Osteoblast (primary cell): Measurements from ENCODE around the gene IRF9. TPM values are rescaled to one million over a fixed set of nuclear protein-coding genes. Genes with fewer than 3 reads are reported as not detected.

Experiments
- DNase-seq: peaks from one replicate; pipeline ENCODE4 v3.0.0; 2011; ENCODE audit warnings: low spot score, mixed read lengths; ENCODE audit not compliant: insufficient read length; ENCODE audit errors: missing footprints
- H2AFZ ChIP-seq: 2 replicates; pipeline ENCODE4 v1.6.0; 2011; ENCODE audit warnings: mild to moderate bottlenecking, low read length
- H3K27ac ChIP-seq: 2 replicates; pipeline ENCODE4 v1.5.1; 2011; ENCODE audit warnings: mild to moderate bottlenecking, low read depth, low read length, moderate library complexity
- H3K27me3 ChIP-seq: 2 replicates; pipeline ENCODE4 v1.6.0; 2012; ENCODE audit warnings: mild to moderate bottlenecking, control low read depth, inconsistent platforms, low read length, moderate library complexity; ENCODE audit not compliant: insufficient read depth
- H3K36me3 ChIP-seq: 2 replicates; pipeline ENCODE4 v1.5.1; 2011; ENCODE audit warnings: mild to moderate bottlenecking, low read length, control low read depth, moderate library complexity; ENCODE audit not compliant: insufficient read depth
- H3K4me1 ChIP-seq: 2 replicates; pipeline ENCODE4 v1.5.1; 2011; ENCODE audit warnings: mild to moderate bottlenecking, low read length, control low read depth, moderate library complexity; ENCODE audit not compliant: insufficient read depth
- H3K4me2 ChIP-seq: 2 replicates; pipeline ENCODE4 v1.6.0; 2011; ENCODE audit warnings: mild to moderate bottlenecking, low read length; ENCODE audit not compliant: insufficient read depth
- H3K4me3 ChIP-seq: fragments of 200-600 bp; sonication (generic); 3 replicates; pipeline ENCODE4 v1.5.1; 2012; ENCODE audit warnings: mild to moderate bottlenecking, low read length, inconsistent platforms; ENCODE audit not compliant: insufficient read depth
- H3K79me2 ChIP-seq: 2 replicates; pipeline ENCODE4 v1.6.0; 2012; ENCODE audit warnings: mild to moderate bottlenecking, low read length, control low read depth, inconsistent platforms; ENCODE audit not compliant: insufficient read depth
- H3K9me3 ChIP-seq: 2 replicates; pipeline ENCODE4 v1.5.1; 2011; ENCODE audit warnings: low read depth, low read length, control low read depth
- H4K20me1 ChIP-seq: 2 replicates; pipeline ENCODE4 v1.6.0; 2012; ENCODE audit warnings: mild to moderate bottlenecking, low read length, control low read depth; ENCODE audit not compliant: insufficient read depth
- total RNA-seq: library from RNA; depleted of rRNA; stranded (reverse); fragments of >200 nt; gene quantifications from 2 replicates; pipeline ENCODE4 v1.2.3, GENCODE V29; 2012
- TF ChIP-seq, protein P1 (sequence below): IDR thresholded peaks from 2 replicates; pipeline ENCODE4 v1.5.1; 2011; ENCODE audit warnings: mild to moderate bottlenecking, low read depth, low read length, moderate library complexity; ENCODE audit errors: extremely low read depth

The IRF9 gene
- total RNA-seq, 1 donor: 117 TPM

DNA sequence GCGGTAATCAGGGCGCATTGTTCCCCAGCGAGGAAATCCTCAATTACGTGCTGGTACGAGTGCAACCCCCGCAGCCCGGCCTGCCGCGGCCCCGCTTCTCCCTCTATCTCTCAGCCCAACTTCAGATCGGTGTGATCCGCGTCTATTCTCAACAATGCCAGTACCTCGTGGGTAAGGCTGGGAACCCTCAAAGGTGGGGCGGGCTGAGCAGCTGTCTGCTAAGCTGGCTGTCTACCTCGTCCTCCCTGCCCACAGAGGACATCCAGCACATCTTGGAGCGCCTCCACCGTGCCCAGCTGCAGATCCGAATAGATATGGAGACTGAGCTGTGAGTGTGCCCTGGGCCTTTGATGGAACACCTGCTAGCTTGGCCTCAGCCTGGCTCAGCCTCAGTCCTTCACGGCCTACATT lies 11.8 kb downstream of the IRF9 start:
- Histone ChIP-seq H3K4me2 (no peak overlapping the region), H3K36me3 (peaks cover 23% of the 10 kb centered on the region), H3K4me1 (no peaks in the 10 kb centered on the region), H3K27ac (no peak overlapping the region), H4K20me1 (no peaks in the 10 kb centered on the region), H2AFZ (no peak overlapping the region), H3K79me2 (no peaks in the 10 kb centered on the region), H3K27me3 (no peaks in the 10 kb centered on the region), H3K4me3 (no peak overlapping the region), H3K9me3 (no peaks in the 10 kb centered on the region)
- TF ChIP-seq, protein P1, sequence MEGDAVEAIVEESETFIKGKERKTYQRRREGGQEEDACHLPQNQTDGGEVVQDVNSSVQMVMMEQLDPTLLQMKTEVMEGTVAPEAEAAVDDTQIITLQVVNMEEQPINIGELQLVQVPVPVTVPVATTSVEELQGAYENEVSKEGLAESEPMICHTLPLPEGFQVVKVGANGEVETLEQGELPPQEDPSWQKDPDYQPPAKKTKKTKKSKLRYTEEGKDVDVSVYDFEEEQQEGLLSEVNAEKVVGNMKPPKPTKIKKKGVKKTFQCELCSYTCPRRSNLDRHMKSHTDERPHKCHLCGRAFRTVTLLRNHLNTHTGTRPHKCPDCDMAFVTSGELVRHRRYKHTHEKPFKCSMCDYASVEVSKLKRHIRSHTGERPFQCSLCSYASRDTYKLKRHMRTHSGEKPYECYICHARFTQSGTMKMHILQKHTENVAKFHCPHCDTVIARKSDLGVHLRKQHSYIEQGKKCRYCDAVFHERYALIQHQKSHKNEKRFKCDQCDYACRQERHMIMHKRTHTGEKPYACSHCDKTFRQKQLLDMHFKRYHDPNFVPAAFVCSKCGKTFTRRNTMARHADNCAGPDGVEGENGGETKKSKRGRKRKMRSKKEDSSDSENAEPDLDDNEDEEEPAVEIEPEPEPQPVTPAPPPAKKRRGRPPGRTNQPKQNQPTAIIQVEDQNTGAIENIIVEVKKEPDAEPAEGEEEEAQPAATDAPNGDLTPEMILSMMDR: no peak
- DNase-seq: no peak

DNA sequence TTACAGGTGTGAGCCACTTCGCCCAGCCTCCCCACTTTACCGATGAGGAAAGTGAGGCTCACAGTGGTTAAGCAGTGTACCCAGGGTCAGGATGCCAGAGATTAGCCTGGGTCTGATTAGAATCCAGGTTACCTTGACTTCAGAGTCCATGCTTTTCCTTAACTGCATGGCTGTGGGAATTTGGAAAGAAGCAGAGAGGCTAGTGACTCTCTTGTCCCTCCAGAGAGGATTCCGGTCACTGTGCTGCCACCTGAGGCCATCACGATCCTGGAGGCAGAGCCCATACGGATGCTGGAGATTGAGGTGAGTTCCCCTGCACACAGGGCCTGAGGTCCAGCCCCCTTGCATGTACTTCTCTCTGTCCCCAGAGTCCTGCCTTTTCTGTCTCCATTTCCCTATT lies 15.5 kb downstream of the IRF9 start:
- TF ChIP-seq, protein P1: no peak
- peak; percentile 67 for DNase-seq

DNA sequence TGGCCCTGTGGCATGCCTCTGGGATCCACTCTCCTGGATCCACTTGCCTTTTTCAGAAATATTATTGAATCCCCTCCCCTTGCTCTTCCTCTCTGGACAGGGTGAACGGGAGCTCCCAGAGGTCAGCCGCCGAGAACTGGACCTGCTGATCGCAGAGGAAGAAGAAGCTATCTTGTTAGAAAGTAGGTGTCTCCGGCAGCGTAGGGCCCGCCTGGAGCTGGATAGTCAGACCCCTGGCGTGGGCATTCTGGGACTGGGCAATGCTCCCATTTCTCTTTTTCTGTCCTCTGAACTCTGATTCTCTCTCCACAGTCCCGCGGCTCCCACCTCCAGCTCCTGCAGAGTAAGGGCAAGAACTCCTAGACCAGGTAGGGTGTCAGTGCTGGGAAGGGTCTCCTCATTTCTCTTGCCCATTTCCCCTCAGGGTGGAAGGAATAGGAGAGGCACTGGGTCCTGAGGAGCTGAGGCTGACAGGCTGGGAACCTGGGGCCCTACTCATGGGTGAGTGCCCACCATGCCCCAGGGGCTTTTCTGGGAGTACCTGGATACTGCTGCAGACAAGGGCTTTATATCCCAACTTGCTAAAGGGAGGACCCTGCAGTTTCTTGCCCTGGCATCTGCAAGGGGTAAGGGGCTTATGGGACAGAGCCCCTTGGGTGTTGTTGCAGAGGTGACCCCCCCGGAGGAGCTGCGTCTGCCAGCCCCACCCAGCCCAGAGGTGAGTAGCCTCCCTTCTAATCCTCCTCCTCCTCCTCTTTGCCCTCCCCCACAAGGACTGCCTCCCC lies 16.2 kb downstream of the IRF9 start:
- no peak overlapping the region for H3K4me2 ChIP-seq
- no peaks in the 10 kb centered on the region for H3K79me2 ChIP-seq
- no peaks in the 10 kb centered on the region for H3K27me3 ChIP-seq
- no peak overlapping the region for H3K27ac ChIP-seq
- peaks cover 7% of the 10 kb centered on the region for H3K4me1 ChIP-seq
- H4K20me1 ChIP-seq: no peaks in the 10 kb centered on the region
- H3K36me3 ChIP-seq: peaks cover 48% of the 10 kb centered on the region
- no peaks in the 10 kb centered on the region for H3K9me3 ChIP-seq
- H3K4me3 ChIP-seq: no peak overlapping the region
- H2AFZ ChIP-seq: no peak overlapping the region
- TF ChIP-seq, protein P1: no peak
- peak; percentile 63 for DNase-seq

More for the DNA sequence above, 15.5 kb downstream of the IRF9 start:
- H3K4me2 ChIP-seq: no peak overlapping the region
- H3K79me2 ChIP-seq: no peaks in the 10 kb centered on the region
- H3K9me3 ChIP-seq: no peaks in the 10 kb centered on the region
- no peak overlapping the region for H3K4me3 ChIP-seq
- H2AFZ ChIP-seq: no peak overlapping the region
- no peaks in the 10 kb centered on the region for H3K27me3 ChIP-seq
- H3K27ac ChIP-seq: no peak overlapping the region
- peaks cover 7% of the 10 kb centered on the region for H3K4me1 ChIP-seq
- H3K36me3 ChIP-seq: peaks cover 42% of the 10 kb centered on the region
- H4K20me1 ChIP-seq: no peaks in the 10 kb centered on the region

DNA sequence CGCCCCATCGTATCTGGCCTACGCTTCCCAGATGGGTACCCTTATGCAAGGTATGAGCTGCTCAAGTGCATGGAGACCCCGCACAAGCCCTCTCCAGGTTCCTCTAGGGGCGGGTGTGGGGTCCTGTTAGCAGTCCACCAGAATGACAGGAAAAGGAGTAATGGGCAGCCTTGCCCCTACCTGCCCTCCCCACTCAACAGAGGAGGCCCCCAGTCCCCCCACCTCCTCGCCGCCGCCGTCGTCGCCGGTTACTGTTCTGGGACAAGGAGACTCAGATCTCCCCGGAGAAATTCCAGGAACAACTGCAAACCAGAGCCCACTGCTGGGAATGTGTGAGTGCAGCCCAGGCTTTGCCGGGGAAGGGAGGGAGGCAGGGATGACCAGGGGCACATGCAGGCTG lies 16.8 kb downstream of the IRF9 start:
- Histone ChIP-seq H3K4me2 (no peak overlapping the region), H3K36me3 (peaks cover 54% of the 10 kb centered on the region), H4K20me1 (no peaks in the 10 kb centered on the region), H2AFZ (no peak overlapping the region), H3K27ac (no peak overlapping the region), H3K79me2 (no peaks in the 10 kb centered on the region), H3K9me3 (no peaks in the 10 kb centered on the region), H3K4me3 (no peak overlapping the region), H3K27me3 (no peaks in the 10 kb centered on the region), H3K4me1 (peaks cover 7% of the 10 kb centered on the region)
- TF ChIP-seq, protein P1: no peak
- peak; percentile 26 for DNase-seq
